GM06990 (cell line): ENCODE measurements around the gene SEMA4C.

Experiments
- DNase-seq: peaks from one replicate; pipeline ENCODE4 v3.0.0-alpha.2; 2011; ENCODE audit not compliant: insufficient read length; ENCODE audit errors: extremely low read depth
- H3K27me3 ChIP-seq: replicated peaks from 2 replicates; pipeline ENCODE4 v1.6.0; 2011; ENCODE audit warnings: low read length; ENCODE audit not compliant: control insufficient read depth, insufficient read depth
- H3K36me3 ChIP-seq: 2 replicates; pipeline ENCODE4 v1.5.1; 2011; ENCODE audit warnings: low read length; ENCODE audit not compliant: control insufficient read depth, insufficient read depth
- H3K4me3 ChIP-seq: replicated peaks from 2 replicates; pipeline ENCODE4 v1.5.1; 2011; ENCODE audit warnings: low read depth, mild to moderate bottlenecking, control low read depth, low read length
- TF ChIP-seq, protein P1 (sequence below): IDR thresholded peaks from 2 replicates; pipeline ENCODE4 v1.5.1; 2011; ENCODE audit warnings: low read length, control low read depth, mild to moderate bottlenecking, inconsistent platforms; ENCODE audit not compliant: insufficient read depth, poor library complexity, severe bottlenecking

Gene SEMA4C

DNA sequence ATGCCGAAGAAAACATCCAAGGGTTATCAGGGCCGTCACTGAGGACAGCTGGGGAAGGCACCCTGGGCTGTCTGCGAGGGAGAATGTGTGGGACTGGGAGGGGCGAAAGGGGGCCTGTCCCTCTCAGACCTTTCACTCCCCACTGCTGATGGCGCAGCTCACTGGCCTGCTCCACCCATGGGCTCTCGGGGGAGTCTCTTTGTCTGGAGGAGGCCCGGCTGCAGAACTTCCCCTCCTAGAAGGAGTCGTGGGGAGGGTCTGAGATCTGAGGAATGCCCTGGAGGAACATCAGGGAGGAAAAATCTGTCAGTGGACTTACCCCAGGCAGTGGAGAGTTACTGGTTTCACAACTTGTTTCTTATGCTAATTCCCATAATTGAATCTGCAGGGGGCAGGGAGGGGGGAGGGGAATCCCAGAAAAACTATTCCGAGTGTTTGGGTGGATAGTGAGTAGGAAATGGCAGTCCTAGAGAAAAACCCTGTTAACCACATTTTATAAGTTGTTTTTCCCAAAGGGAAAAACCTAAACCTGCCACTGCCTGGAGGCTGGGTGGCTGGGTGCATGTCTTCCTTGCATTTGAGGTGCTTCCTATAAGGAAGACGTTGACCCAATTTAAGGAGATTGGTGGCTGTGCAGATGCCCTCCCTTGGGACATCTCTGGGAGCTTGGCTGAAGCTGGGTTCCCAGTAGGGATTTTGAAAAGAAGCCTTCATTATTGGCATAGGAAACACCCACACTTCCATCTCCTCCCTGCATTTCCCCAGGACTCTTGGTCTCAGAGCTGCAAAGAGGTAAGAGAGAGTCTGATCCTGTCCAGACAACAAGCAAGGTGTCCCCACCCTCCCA is 11.7 kb upstream of the SEMA4C start:
- no peaks in the 10 kb centered on the region for H3K36me3 ChIP-seq
- H3K27me3 ChIP-seq, result no peaks in the 10 kb centered on the region; the same call in 1 of the 2 replicates
- no peak for DNase-seq
- TF ChIP-seq, protein P1, sequence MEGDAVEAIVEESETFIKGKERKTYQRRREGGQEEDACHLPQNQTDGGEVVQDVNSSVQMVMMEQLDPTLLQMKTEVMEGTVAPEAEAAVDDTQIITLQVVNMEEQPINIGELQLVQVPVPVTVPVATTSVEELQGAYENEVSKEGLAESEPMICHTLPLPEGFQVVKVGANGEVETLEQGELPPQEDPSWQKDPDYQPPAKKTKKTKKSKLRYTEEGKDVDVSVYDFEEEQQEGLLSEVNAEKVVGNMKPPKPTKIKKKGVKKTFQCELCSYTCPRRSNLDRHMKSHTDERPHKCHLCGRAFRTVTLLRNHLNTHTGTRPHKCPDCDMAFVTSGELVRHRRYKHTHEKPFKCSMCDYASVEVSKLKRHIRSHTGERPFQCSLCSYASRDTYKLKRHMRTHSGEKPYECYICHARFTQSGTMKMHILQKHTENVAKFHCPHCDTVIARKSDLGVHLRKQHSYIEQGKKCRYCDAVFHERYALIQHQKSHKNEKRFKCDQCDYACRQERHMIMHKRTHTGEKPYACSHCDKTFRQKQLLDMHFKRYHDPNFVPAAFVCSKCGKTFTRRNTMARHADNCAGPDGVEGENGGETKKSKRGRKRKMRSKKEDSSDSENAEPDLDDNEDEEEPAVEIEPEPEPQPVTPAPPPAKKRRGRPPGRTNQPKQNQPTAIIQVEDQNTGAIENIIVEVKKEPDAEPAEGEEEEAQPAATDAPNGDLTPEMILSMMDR, result no peak
- no peak overlapping the region for H3K4me3 ChIP-seq

DNA sequence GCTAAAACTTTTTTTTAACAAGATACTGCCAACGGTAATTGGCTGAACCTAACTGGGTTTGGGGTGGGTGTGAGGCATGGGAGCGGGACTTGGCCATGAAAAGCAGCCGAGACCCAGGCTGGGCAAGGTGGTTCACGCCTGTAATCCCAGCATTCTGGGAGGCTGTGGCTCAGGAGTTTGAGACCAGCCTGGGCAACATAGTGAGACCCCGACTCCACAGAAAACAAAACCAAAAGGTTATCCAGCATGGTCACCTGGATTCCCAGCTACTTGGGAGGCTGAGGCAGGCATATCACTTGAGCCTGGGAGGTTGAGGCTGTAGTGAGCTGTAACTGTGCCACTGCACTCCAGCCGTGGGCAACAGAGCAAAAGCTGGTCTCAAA is 11.0 kb upstream of the SEMA4C start:
- H3K36me3 ChIP-seq, result no peaks in the 10 kb centered on the region
- no peak overlapping the region for H3K4me3 ChIP-seq
- DNase-seq, result no peak
- TF ChIP-seq, protein P1, result no peak
- H3K27me3 ChIP-seq, result no peaks in the 10 kb centered on the region; the same call in 1 of the 2 replicates

DNA sequence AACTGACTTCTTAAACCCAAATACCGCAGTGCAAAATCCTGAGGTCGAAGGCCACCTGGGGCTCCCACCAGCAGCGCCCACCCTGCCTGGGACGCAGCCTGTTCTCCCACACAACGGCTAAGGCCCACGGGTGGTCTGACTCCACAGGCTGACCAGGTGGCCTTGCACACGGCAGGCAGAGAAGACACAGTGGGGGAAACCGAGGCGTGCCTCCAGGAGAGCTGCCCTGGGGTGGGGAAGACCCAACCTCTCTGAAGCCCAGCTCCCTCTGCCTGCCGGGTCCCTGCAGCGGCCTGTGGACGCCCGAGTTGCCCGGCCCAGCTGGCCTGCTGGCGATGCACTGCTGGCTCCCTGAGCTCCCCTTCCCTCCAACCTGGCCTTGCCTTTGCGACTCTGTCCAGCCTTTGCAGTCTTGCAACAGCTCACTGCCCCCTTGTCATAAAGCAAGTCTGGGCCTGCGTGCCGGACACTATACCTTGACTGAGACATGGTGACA is 9.7 kb upstream of the SEMA4C start:
- no peak for DNase-seq
- TF ChIP-seq, protein P1, result no peak
- no peaks in the 10 kb centered on the region; the same call in 1 of the 2 replicates for H3K27me3 ChIP-seq

DNA sequence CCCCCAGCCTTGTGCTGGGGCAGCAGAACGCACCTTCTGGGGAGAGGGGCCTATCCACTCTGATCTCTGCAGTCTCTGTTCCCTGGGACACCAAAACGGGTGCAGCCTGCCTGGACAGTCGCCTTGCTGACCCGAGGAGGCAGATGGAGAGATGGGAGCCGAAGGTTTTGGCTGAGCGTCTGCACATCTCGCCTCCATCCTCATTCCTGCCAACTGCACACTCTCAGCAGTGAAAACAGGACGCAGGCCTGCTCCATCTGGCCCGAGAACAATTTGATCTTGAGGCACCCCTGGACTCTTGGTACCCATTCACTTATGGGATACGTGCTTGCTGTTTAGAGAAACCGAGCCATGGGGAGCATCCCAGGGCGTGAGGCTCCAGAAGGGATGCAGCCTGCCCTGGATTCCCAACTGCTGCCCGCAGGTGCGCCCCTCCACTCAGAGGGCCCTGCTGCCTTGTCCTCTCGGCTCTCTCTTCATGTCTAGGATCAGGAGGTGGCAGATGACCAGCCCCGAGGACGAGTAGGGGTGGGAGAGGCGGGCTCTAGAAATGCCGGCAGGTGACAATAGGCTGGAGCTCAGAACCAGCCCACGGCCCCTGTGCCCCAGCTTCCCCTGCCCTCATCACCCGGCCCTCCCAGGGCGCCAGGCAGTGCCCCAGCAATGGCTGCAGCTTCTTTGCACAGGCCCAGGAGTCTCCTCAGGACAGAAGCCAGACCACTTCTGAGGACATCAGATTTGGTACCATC is 9.1 kb upstream of the SEMA4C start:
- H3K36me3 ChIP-seq, result no peaks in the 10 kb centered on the region
- TF ChIP-seq, protein P1, result no peak
- no peak for DNase-seq
- no peaks in the 10 kb centered on the region; the same call in 1 of the 2 replicates for H3K27me3 ChIP-seq
- no peak overlapping the region for H3K4me3 ChIP-seq

More for the DNA sequence above, 9.7 kb upstream of the SEMA4C start:
- H3K4me3 ChIP-seq, result no peak overlapping the region
- no peaks in the 10 kb centered on the region for H3K36me3 ChIP-seq

DNA sequence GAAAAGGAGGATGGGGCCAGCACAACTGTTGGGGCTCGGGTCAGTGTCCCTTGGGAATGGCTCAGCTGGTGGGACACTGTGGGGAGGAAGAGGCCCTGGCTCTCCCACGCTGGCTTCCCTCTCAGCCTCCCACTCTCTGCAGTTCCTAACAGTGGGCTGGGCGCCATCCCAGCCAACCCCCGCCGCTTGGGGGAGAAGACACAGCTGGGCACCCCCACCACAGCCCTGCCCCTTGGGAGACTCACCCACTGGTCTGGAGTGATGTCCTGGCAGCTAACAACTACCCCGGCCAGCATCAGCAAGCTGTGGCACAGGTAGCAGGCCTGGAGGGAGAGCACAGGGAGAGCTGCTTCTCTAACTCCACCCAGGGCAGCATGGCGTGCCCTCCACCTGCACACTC is 8.3 kb upstream of the SEMA4C start:
- H3K36me3 ChIP-seq, result no peaks in the 10 kb centered on the region
- DNase-seq, result no peak
- H3K4me3 ChIP-seq, result no peak overlapping the region
- H3K27me3 ChIP-seq, result no peaks in the 10 kb centered on the region; the same call in 1 of the 2 replicates
- TF ChIP-seq, protein P1, result no peak
